ENCODE data around the gene UBAP2L.
"Not testable (repeated sequence)": the region's sequence is repeated elsewhere in the genome, so short reads cannot be mapped to it uniquely, and the experiment has no call there.

UBAP2L gene

DNA sequence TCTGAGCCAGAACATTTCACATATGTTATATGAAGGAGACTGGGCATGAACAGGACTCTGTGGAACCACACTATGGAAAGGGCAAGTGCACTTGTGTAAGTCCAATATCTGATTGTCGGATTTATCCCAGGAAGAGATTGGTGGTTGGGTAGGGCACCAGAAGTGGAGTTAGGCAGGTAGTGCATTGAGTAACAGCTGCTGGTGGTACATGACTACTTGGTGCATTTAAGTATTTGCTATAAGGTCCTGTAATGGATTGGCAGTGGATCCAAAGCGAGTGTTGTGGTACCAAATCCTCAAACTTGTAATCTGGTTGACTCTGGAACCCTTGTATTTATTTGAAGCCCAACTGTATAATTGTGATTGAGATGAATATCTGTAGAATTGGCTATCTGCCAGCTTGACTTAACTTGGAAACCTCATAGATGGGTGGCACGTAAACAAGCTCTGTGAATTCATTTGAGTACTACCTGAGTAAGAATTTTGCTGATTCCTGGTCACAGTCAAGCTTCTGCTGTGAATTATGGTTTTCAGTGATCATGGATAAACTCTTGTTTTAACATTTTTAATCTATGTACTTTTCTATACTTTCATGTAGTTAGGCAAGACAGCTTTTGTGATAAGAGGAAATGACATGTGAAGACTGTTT, 21.1 kb downstream of the UBAP2L start:
- no peak for DNase-seq (ENCODE audit: low read depth)

GRCh38 chr1:154253671-154254070, 32.9 kb downstream of the UBAP2L start:
- DNase-seq (ENCODE audit: low read depth) = no peak

DNA sequence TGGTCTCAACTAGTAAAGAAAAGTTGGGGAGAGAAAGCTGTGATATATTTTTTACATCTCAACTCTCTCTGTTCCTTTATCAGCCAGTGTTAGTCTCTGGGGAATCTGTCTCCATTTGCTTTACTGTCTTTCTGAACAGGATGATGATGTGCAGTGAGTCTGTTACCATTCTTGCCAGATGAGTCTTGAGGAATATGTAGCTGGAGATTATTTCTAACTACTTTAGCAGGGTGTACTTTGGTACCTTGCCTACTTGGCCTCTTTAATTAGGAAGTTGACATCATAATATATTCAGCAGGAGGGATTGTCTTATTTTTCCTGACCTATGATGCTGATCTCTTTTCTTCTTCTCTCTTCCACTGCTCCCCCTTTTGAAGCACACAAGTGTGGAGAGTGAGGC, 35.9 kb downstream of the UBAP2L start:
- DNase-seq (ENCODE audit: low read depth) = no peak

GRCh38 chr1:154258784-154259183, 38.0 kb downstream of the UBAP2L start:
- DNase-seq (ENCODE audit: low read depth) = no peak

- DNase-seq (ENCODE audit: low read depth) = no peak
Measured at GRCh38 chr1:154260127-154260526, 39.4 kb downstream of the UBAP2L start.

DNA sequence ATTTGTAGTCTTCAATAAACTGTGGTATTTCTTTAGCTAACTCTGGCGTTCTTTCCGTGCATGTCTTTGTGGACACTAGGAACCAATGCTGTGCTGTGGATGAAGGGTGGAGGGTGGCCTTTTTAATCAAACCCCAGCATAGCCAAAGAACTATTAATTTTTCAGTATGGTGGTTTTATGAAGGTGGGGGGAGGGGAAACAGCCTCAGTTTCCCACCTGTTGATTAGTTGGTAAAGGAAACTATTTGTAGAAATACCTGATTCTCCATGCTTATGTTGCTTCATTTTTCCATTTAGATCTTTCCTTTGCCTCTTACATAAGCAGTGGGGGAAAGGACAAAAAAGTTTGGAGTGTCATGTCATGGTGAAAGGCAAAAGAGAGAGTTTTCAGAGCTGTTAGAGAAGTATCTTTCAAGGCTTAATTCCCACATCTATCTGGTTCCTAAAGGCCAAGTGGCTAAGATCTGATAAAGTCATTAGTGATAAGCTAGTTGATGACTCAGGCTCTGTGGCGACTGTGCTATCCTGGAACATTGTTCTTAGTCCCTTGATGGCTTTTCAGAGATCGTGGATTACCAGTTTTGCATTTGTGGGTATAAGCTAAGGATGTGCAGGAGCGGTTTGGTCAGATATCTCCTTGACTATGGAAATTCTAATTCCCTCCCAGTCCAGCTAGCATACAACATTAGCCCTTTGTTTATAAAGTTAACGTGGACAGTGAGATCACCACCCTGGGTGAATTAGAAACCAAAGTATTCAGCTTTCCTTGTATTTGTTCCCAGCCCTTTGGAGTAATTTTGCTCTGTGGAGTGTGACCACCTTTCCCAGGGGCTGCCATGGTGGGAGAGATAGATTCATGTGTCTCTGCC, 42.9 kb downstream of the UBAP2L start:
- DNase-seq (ENCODE audit: low read depth) = no peak

GRCh38 chr1:154264454-154264853, 43.7 kb downstream of the UBAP2L start:
- no peak for DNase-seq (ENCODE audit: low read depth)

- no peak for DNase-seq (ENCODE audit: low read depth)
Measured at GRCh38 chr1:154265586-154265985, 44.8 kb downstream of the UBAP2L start.

GRCh38 chr1:154270833-154271232, 50.1 kb downstream of the UBAP2L start:
- DNase-seq (ENCODE audit: low read depth) = no peak

DNA sequence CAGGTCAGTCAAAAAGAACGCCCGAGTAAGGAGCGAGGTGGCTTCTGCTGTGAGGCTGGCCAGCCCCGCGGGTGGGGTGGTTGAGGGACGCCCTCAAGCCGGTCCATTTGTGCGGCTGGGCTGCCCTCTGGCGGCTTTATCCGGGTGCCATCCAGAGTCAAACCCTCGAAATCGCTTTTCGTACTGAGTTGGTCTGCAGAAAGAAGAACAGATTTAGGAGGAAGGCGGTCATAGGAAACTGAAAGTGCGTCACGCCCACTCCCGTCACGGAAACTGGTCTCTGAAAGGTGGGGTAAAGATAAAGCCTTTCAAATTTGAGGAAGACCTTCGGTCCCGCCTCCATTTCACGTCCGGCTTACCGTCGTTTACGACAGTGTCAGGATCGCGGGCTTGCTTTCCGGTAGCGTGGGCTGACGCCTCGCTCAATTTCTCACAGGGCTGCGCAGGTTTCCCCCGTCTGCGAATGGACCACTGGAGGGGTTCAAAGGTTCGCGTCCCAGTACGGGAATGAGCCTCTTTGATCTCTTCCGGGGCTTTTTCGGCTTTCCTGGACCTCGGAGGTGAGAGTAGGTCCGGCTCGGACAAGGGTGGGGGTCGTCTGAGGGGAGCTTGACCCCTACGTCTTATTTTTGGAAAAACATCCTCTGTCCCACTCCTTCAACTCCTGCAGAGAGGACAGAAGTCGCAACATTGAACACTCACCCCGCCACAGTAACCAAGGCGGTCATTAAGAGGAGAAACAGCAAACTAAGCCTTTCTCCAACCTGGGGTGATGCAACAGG, 51.7 kb downstream of the UBAP2L start, which contains the start of gene HAX1:
Gene HAX1 (plus strand): TSS at position 413 of the 782 bp plus-strand sequence. CDS start 95 bp downstream, at position 508.
- peak; percentile 92 for DNase-seq (ENCODE audit: low read depth)

- DNase-seq (ENCODE audit: low read depth) = no peak
Measured at GRCh38 chr1:154272999-154273563, 52.3 kb downstream of the UBAP2L start.

GRCh38 chr1:154276797-154277196, 56.0 kb downstream of the UBAP2L start:
- no peak for DNase-seq (ENCODE audit: low read depth)

- not testable (repeated sequence) for DNase-seq (ENCODE audit: low read depth)
Measured at GRCh38 chr1:154287591-154287990, 66.8 kb downstream of the UBAP2L start.

- no peak for DNase-seq (ENCODE audit: low read depth)
Measured at GRCh38 chr1:154288661-154289060, 67.9 kb downstream of the UBAP2L start.

- no peak for DNase-seq (ENCODE audit: low read depth)
Measured at GRCh38 chr1:154290921-154291320, 70.2 kb downstream of the UBAP2L start.

- DNase-seq (ENCODE audit: low read depth) = no peak
Measured at GRCh38 chr1:154295408-154296235, 74.9 kb downstream of the UBAP2L start.

DNA sequence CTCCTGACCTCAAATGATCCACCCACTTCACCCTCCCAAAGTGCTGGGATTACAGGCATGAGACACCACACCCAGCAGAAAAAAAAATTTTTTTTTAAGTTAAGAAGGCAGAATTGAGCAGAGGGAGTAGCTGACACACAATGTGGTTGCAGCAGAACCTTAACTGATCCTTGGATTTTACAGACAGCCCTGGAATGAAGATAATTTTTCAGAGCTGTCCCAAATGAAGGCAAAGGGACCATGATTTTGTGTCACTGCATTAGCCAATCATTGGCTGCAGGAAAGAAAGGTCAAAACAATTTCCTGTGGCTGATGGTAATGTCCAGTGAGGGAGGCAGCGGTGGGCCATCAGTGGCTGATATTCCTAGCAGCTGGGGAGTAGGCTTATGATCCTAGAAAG, 80.8 kb downstream of the UBAP2L start:
- no peak for DNase-seq (ENCODE audit: low read depth)

GRCh38 chr1:154304664-154305337, 84.0 kb downstream of the UBAP2L start:
- no peak for DNase-seq (ENCODE audit: low read depth)

DNA sequence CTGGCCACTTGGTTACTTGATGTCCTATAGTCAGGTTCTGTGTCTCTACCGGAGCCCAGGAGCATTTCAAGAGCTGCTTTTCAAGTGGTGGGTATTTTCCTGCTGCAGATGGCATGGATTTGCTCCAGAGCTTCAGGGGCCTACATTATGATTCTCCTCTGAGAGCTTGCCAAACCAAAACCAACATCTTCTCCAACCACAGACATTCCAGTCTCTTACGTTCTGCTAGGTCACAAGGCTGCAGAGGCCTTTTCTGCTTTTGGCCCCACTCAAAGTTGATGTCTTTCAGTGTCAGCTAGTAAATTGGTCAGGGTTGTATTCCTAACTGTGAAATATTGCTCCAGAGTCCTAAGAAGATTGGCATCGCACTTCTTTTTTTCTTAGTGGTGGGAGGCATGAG, 85.4 kb downstream of the UBAP2L start:
- no peak for DNase-seq (ENCODE audit: low read depth)

DNA sequence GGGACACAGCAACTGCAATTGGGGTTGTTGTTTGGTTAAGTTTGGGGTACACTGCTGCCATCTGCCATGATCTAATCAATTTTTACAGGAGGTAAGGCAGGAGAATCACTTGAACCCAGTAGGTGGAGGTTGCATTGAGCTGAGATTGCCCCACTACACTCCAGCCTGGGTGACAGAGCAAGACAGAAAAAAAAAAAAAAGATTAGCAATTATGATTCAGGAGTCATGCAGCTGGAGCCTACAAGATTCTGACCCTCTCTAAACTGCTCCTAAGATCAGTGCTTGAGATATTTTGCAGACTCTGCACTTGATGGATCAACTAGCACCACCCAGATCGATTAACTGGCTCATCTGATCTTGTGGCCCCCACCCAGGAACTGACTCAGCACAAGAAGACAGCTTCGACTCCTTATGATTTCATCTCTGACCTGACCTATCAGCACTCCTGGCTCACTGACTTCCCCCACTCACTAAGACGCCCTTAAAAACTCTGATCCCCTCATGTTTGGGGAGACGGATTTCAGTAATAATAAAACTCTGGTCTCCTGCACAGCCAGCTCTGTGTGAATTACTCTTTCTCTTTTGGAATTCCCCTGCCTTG, 87.0 kb downstream of the UBAP2L start:
- not testable (repeated sequence) for DNase-seq (ENCODE audit: low read depth)
